22Rv1 (cell line): ENCODE results near the gene SYT15B.
"Not testable (repeated sequence)": the region's sequence is repeated elsewhere in the genome, so short reads cannot be mapped to it uniquely, and the experiment has no call there.

Experiments used
- CTCF ChIP-seq: fragments of 450-650 bp; IDR thresholded peaks from 2 replicates; pipeline ENCODE4 v1.5.1; 2017; ENCODE audit warnings: mild to moderate bottlenecking
- ZFX ChIP-seq: fragments of 450-650 bp; IDR thresholded peaks from 2 replicates; pipeline ENCODE4 v1.6.1; 2017; ENCODE audit warnings: antibody characterized with exemption, borderline replicate concordance

- not testable (repeated sequence) for TF ChIP-seq CTCF, ZFX
Measured at GRCh38 chr10:47770745-47771144, 7.4 kb upstream of the SYT15B start.
